Measurements from ENCODE around the gene ADARB2. TPM values are rescaled to one million over a fixed set of nuclear protein-coding genes. Genes with fewer than 3 reads are reported as not detected.
"Not testable (repeated sequence)": the region's sequence is repeated elsewhere in the genome, so short reads cannot be mapped to it uniquely, and the experiment has no call there.

The ADARB2 gene
- total RNA-seq, 2 experiments from 2014 or later = 0.28 to 0.40 TPM

DNA sequence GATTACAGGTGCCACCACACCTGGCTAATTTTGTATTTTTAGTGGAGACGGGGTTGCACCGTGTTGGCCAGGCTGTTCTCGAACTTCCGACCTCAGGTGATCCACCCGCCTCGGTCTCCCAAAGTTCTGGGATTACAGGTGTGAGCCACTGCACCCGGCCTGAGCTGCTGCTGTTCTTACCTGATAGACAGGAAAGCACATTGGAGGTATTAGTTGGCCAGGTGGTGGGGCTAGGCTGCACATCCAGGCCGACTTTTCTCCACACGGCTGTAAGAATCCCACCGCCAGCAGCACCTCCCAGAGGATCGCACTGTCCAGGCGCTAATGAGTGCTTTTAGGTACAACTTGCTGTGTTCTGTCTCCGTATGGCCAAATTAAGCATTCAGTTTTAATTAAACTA, 568.6 kb downstream of the ADARB2 start:
- H3K27ac Mint-ChIP-seq = no peak overlapping the region
- H3K9me3 Mint-ChIP-seq = no peaks in the 10 kb centered on the region
- no peak overlapping the region for H3K4me3 Mint-ChIP-seq
- H3K27me3 Mint-ChIP-seq = peaks cover 10% of the 10 kb centered on the region
- ATAC-seq (ENCODE audit: low read depth) (no peak), DNase-seq (no peak)
- H3K36me3 Mint-ChIP-seq = no peaks in the 10 kb centered on the region
- POLR2A ChIA-PET = no interaction called here
- H3K4me1 Mint-ChIP-seq = no peaks in the 10 kb centered on the region

- Mint-ChIP-seq H3K36me3 (no peaks in the 10 kb centered on the region), H3K27ac (no peak overlapping the region), H3K9me3 (no peaks in the 10 kb centered on the region), H3K4me1 (no peaks in the 10 kb centered on the region), H3K27me3 (peaks cover 10% of the 10 kb centered on the region), H3K4me3 (no peak overlapping the region)
- DNase-seq (no peak), ATAC-seq (ENCODE audit: low read depth) (no peak)
- POLR2A ChIA-PET = no interaction called here
Measured at GRCh38 chr10:1166828-1167275, 570.5 kb downstream of the ADARB2 start.

- no peak for ATAC-seq (ENCODE audit: low read depth)
- DNase-seq = no peak
- Mint-ChIP-seq H3K36me3 (no peaks in the 10 kb centered on the region), H3K27ac (no peak overlapping the region), H3K4me1 (no peaks in the 10 kb centered on the region), H3K27me3 (peaks cover 8% of the 10 kb centered on the region), H3K4me3 (no peak overlapping the region), H3K9me3 (no peaks in the 10 kb centered on the region)
- POLR2A ChIA-PET = no interaction called here
Measured at GRCh38 chr10:1166101-1166827, 571.1 kb downstream of the ADARB2 start.

- Mint-ChIP-seq H3K4me1 (no peaks in the 10 kb centered on the region), H3K9me3 (no peaks in the 10 kb centered on the region), H3K36me3 (no peaks in the 10 kb centered on the region), H3K27me3 (peaks cover 8% of the 10 kb centered on the region), H3K27ac (no peak overlapping the region), H3K4me3 (no peak overlapping the region)
- ATAC-seq (ENCODE audit: low read depth) (no peak), DNase-seq (no peak)
- POLR2A ChIA-PET = no interaction called here
Measured at GRCh38 chr10:1163831-1164230, 573.5 kb downstream of the ADARB2 start.

DNA sequence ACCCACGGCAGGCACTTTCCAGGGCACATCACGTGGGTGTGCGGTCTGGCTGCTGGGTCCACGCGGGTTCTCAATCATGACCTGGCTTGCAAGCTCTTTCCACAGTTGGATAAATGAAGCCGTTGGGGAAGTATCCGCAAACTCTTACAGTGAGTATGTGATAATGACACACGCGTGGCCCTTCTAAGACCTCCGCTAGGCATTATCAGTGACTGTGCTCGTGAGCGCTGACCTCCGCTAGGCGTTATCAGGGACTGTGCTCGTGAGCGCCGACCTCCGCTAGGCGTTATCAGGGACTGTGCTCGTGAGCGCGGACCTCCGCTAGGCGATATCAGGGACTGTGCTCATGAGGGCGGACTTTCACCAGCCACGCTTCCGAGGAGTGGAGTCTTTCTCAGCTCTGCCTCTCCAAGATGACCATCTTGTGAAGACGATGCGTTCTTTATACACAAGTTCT, 574.1 kb downstream of the ADARB2 start:
- H3K27ac Mint-ChIP-seq = no peak overlapping the region
- POLR2A ChIA-PET = no interaction called here
- ATAC-seq (ENCODE audit: low read depth) = no peak

GRCh38 chr10:1162481-1163203, 574.7 kb downstream of the ADARB2 start:
- no peak for ATAC-seq (ENCODE audit: low read depth)

More for the DNA sequence above, 574.1 kb downstream of the ADARB2 start:
- no peaks in the 10 kb centered on the region for H3K9me3 Mint-ChIP-seq
- H3K4me3 Mint-ChIP-seq = no peak overlapping the region
- no peaks in the 10 kb centered on the region for H3K36me3 Mint-ChIP-seq
- no peaks in the 10 kb centered on the region for H3K4me1 Mint-ChIP-seq
- no peak for DNase-seq
- H3K27me3 Mint-ChIP-seq = peaks cover 2% of the 10 kb centered on the region

DNA sequence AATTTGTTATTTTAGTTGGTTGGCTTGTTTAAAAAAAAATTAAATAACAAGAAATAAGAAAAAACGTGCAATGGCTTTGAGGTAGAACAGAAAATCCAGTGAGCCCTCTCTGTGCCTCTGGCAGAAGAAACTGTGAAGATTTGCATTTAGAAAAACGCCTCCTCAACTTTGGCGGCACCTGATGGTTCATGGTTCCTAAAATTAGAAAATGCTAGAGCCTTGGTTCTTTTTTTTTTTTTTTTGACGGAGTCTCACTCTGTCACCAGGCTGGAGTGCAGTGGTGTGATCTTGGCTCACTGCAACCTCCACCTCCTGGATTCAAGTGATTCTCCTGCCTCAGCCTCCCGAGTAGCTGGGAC, 576.0 kb downstream of the ADARB2 start:
- H3K27me3 Mint-ChIP-seq; H3K4me1 Mint-ChIP-seq; H3K27ac Mint-ChIP-seq; DNase-seq; ATAC-seq (ENCODE audit: low read depth); H3K36me3 Mint-ChIP-seq; H3K4me3 Mint-ChIP-seq; H3K9me3 Mint-ChIP-seq; POLR2A ChIA-PET: not testable (repeated sequence)

More at GRCh38 chr10:1162481-1163203, 574.7 kb downstream of the ADARB2 start:
- Mint-ChIP-seq H3K9me3 (no peaks in the 10 kb centered on the region), H3K36me3 (no peaks in the 10 kb centered on the region), H3K27me3 (peaks cover 5% of the 10 kb centered on the region), H3K4me3 (no peak overlapping the region), H3K27ac (no peak overlapping the region), H3K4me1 (no peaks in the 10 kb centered on the region)
- POLR2A ChIA-PET = no interaction called here
- DNase-seq = no peak

GRCh38 chr10:1160561-1161314, 576.6 kb downstream of the ADARB2 start:
- Mint-ChIP-seq H3K27ac (no peak overlapping the region), H3K4me1 (no peaks in the 10 kb centered on the region), H3K27me3 (peaks cover 8% of the 10 kb centered on the region), H3K9me3 (no peaks in the 10 kb centered on the region), H3K36me3 (no peaks in the 10 kb centered on the region), H3K4me3 (no peak overlapping the region)
- no peak for DNase-seq
- POLR2A ChIA-PET = no interaction called here
- ATAC-seq (ENCODE audit: low read depth) = no peak

DNA sequence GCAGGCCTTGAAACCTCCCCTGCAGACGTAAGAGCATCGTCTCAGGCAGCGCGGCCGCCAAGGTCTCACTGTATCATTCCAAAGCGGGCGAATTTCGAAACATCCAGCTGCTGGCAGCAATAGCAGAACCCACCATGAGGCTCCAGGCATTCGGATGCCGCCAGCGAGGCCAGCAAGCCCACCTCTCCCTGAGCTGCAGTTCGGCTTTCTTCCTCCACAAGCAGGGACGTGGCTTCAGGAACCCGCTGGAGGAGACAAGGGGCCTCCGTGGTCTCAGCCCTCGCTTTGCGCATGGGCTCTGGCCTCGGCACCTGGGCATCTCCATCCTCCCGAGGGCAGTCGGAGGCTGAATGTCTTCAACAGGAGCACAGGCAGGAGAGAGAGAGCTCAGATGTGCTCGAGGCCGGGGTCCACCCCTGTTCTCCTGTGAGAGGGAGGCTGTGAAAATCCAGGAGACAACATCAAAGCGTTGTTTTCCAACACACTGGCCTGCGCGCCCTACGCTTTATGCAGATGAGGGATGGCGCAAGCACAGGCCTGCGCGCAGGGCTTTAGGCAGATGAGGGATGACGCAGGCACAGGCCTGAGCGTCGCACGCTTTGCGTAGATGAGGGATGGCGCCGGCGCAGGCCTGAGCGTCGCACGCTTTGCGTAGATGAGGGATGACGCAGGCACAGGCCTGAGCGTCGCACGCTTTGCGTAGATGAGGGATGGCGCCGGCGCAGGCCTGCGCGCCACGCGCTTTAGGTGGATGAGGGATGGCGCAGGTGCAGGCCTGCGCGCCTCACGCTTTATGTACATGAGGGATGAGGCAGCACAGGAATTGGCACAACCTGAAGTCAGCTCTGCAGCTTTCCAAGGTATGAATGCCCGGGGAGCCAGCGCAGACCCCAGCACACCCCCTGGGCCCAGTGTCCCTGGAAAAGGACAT, 577.9 kb downstream of the ADARB2 start:
- POLR2A ChIA-PET = no interaction called here
- H3K36me3 Mint-ChIP-seq = no peaks in the 10 kb centered on the region
- ATAC-seq (ENCODE audit: low read depth) (no peak), DNase-seq (no peak)
- H3K4me3 Mint-ChIP-seq = no peak overlapping the region
- no peak overlapping the region for H3K27ac Mint-ChIP-seq
- H3K4me1 Mint-ChIP-seq = no peaks in the 10 kb centered on the region
- no peaks in the 10 kb centered on the region for H3K9me3 Mint-ChIP-seq
- H3K27me3 Mint-ChIP-seq = peaks cover 8% of the 10 kb centered on the region

DNA sequence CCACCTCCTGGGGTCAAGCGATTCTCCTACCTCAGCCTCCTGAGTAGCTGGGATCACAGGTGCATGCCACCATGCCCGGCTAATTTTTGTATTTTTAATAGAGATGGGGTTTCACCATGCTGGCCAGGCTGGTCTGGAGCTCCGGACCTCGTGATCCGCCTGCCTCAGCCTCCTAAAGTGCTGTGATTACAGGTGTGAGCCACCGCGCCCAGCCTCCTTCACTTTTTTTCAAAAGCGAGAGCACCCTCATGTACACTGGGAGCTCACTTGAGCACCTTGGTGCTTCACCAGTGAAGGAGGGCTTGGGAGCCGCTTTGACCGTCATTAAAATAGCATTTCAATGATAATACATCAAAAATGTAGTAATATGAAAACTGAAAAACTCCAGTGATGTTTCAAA, 578.8 kb downstream of the ADARB2 start:
- POLR2A ChIA-PET; H3K4me1 Mint-ChIP-seq; H3K4me3 Mint-ChIP-seq; ATAC-seq (ENCODE audit: low read depth); DNase-seq; H3K36me3 Mint-ChIP-seq; H3K27me3 Mint-ChIP-seq; H3K27ac Mint-ChIP-seq; H3K9me3 Mint-ChIP-seq: not testable (repeated sequence)

DNA sequence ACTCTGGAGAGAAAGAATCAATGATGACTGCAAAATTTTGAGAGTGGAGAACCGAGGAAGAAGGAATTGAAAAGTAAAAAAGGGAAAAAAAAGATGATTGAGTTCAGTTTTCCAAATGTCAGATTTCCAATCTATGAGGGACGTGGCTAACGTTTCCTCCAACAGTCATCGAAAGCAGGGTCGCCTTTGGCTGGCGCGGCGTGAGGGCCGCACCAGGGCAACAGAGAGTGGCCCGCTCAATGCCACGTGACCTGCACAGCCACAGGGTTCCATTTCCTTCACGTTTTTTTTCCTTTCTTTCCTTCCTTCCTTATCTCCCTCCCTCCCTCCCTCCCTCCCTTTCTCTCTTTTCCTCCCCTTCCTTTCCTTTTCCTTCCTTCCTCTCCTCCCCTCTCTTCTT, 579.3 kb downstream of the ADARB2 start:
- no peak for ATAC-seq (ENCODE audit: low read depth)
- no peaks in the 10 kb centered on the region for H3K4me1 Mint-ChIP-seq

GRCh38 chr10:1157615-1157933, 579.8 kb downstream of the ADARB2 start:
- ATAC-seq (ENCODE audit: low read depth) = no peak
- POLR2A ChIA-PET = no interaction called here
- no peak for DNase-seq

More for the DNA sequence above, 579.3 kb downstream of the ADARB2 start:
- Mint-ChIP-seq H3K27ac (no peak overlapping the region), H3K9me3 (no peaks in the 10 kb centered on the region), H3K4me3 (no peak overlapping the region), H3K27me3 (peaks cover 6% of the 10 kb centered on the region), H3K36me3 (no peaks in the 10 kb centered on the region)
- POLR2A ChIA-PET = no interaction called here
- DNase-seq = no peak

More at GRCh38 chr10:1157615-1157933, 579.8 kb downstream of the ADARB2 start:
- no peak overlapping the region for H3K27ac Mint-ChIP-seq
- no peaks in the 10 kb centered on the region for H3K4me1 Mint-ChIP-seq
- H3K4me3 Mint-ChIP-seq = no peak overlapping the region
- no peaks in the 10 kb centered on the region for H3K36me3 Mint-ChIP-seq
- H3K27me3 Mint-ChIP-seq = peaks cover 6% of the 10 kb centered on the region
- H3K9me3 Mint-ChIP-seq = no peaks in the 10 kb centered on the region

Data from activated naive CD8-positive, alpha-beta T cell treated with anti-CD3 and anti-CD28 coated beads, Interleukin-2, amount 10 ng/mL, durations not matched to agents 7 days and 5 days (primary cell).